HFF-Myc (cell line): ENCODE data around the gene FOXL2.
A peak's percentile ranks its signal among the peaks of the same experiment; 100 is the strongest.

ENCODE experiments used
- DNase-seq: peaks from one replicate; pipeline ENCODE4 v3.0.0-alpha.2; 2011; ENCODE audit warnings: low read depth; ENCODE audit errors: extremely low read depth
- H3K4me3 ChIP-seq: replicated peaks from 2 replicates; pipeline ENCODE4 v1.5.1; 2011; ENCODE audit warnings: low read depth, mild to moderate bottlenecking, control low read depth, low read length
- TF ChIP-seq, protein P1 (sequence below): IDR thresholded peaks from 2 replicates; pipeline ENCODE4 v1.5.1; 2012; ENCODE audit warnings: mild to moderate bottlenecking, low read depth, low read length, control low read depth; ENCODE audit errors: missing control alignments

Gene FOXL2

DNA sequence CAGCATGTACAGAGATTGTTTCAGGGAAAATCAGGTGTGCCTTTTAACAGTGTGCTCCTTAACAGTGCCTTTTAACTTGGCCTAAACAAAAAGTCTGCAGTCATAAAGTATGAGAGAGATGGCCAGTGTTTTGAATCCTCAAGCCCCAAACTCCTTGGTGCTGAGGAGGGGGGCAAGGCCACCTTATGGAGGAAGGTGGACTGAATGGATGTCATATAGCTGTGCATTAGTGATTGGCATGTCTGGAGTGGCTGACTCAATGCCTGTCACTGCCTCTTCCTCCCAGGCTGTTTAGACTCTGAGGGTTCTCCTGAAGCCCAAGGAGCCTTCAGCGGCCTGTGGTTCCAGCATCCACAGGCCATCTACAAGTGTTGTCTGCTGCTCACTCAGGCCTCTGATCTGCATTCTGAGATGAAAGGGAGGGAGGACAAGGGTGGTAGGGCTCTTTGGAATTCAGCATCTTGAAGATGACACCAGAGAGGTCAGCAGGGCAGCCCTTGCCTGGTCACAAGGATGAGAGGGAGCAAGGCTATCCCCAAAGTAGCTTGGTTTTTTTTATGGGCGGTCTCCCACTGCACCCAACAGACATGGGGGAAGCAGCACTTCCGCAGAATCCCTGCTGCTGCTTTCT, 1.5 kb upstream of the FOXL2 start:
- TF ChIP-seq, protein P1, sequence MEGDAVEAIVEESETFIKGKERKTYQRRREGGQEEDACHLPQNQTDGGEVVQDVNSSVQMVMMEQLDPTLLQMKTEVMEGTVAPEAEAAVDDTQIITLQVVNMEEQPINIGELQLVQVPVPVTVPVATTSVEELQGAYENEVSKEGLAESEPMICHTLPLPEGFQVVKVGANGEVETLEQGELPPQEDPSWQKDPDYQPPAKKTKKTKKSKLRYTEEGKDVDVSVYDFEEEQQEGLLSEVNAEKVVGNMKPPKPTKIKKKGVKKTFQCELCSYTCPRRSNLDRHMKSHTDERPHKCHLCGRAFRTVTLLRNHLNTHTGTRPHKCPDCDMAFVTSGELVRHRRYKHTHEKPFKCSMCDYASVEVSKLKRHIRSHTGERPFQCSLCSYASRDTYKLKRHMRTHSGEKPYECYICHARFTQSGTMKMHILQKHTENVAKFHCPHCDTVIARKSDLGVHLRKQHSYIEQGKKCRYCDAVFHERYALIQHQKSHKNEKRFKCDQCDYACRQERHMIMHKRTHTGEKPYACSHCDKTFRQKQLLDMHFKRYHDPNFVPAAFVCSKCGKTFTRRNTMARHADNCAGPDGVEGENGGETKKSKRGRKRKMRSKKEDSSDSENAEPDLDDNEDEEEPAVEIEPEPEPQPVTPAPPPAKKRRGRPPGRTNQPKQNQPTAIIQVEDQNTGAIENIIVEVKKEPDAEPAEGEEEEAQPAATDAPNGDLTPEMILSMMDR = no peak
- no peak for DNase-seq
- H3K4me3 ChIP-seq = no peak overlapping the region

- H3K4me3 ChIP-seq = no peak overlapping the region; the same call in 1 of the 2 replicates
- no peak for DNase-seq
- TF ChIP-seq, protein P1 = no peak
These were observed 671 bp upstream of the FOXL2 start for GRCh38 chr3:138947495-138948121.

DNA sequence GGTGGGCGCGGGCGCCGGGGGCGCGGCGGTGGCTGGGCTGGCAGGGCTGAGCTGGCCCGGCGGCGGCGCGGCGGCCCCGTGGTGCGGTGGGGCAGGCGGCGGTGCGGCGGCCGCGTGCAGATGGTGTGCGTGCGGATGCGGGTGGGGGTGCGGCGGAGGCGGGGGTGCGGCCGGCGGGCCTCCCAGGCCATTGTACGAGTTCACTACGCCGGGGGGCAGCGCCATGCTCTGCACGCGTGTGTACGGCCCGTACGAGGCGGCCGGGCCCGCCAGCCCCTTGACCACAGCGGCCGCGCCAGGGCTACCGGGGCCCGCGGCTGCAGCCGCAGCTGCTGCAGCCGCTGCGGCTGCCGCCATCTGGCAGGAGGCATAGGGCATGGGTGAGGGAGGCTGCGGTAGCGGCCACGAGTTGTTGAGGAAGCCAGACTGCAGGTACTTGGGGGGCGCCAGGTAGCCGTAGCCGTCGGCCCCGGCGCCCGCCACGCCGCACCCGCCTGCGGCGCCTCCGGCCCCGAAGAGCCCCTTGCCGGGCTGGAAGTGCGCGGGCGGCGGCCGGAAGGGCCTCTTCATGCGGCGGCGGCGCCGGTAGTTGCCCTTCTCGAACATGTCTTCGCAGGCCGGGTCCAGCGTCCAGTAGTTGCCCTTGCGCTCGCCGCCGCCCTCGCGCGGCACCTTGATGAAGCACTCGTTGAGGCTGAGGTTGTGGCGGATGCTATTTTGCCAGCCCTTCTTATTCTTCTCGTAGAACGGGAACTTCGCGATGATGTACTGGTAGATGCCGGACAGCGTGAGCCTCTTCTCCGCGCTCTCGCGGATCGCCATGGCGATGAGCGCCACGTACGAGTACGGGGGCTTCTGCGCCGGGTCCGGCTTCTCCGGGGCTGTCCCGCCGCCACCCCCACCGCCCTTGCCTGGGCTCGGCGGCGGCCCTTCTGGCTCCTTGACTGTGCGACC, 951 bp downstream of the FOXL2 start:
- H3K4me3 ChIP-seq = peak overlapping the region; percentile 44
- TF ChIP-seq, protein P1 = peak; percentile 17
- no peak for DNase-seq

GRCh38 chr3:138944929-138945708, 1.8 kb downstream of the FOXL2 start:
- H3K4me3 ChIP-seq = no peak overlapping the region
- TF ChIP-seq, protein P1 = no peak
- DNase-seq = no peak

- TF ChIP-seq, protein P1 = no peak
- no peak overlapping the region for H3K4me3 ChIP-seq
- DNase-seq = no peak
These were observed 2.3 kb downstream of the FOXL2 start for GRCh38 chr3:138944654-138944928.
